ENCODE results near the gene TAF10.

TAF10 gene

DNA sequence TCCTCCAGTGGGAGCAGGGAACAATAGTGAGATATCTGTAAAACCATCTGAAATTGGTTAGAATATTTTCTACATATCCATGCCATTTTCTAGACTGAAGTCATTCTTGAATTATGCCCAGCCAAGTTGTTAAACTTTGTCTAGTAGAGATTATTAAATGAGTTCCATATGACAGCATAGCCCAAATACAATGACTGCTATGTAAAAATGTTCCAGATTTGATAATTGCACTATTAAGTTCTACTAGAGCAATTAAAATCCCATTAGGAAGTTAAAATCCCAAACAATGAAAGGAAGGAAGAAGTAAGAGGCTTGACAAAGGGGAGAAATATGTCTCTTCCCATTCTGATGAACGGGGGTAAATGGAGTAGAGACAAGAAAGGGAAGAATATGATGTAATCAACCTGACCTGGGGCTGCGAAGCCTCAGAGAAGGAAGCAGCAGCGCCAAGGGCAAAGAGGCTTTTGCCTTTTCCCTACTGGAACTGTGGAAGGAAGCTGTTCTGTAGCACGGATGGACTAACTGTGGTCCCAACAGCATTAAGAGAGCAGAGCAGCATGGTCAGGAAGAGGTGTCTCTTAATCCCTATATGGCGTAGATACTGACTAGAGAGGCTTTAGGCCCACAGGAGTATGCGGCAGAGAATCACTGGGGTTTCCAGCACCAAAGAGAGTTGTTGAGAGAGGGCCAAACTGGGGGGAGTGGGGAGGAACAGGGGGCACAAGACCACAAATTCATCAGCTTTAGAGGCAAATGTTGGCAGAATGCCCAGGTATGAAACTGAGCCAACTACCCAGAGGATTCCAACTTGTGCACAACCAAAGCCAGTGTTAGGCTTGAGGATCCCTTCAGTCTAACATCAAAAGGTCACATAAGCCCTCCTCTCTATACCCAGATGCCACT is 35.3 kb downstream of the TAF10 start:
- DNase-seq: peak; percentile 65

- DNase-seq: no peak
Observed at GRCh38 chr11:6574816-6575715, 37.0 kb downstream of the TAF10 start.

GRCh38 chr11:6572215-6572614 is 39.8 kb downstream of the TAF10 start:
- no peak for DNase-seq

GRCh38 chr11:6571434-6572008 is 40.5 kb downstream of the TAF10 start:
- DNase-seq: no peak

DNA sequence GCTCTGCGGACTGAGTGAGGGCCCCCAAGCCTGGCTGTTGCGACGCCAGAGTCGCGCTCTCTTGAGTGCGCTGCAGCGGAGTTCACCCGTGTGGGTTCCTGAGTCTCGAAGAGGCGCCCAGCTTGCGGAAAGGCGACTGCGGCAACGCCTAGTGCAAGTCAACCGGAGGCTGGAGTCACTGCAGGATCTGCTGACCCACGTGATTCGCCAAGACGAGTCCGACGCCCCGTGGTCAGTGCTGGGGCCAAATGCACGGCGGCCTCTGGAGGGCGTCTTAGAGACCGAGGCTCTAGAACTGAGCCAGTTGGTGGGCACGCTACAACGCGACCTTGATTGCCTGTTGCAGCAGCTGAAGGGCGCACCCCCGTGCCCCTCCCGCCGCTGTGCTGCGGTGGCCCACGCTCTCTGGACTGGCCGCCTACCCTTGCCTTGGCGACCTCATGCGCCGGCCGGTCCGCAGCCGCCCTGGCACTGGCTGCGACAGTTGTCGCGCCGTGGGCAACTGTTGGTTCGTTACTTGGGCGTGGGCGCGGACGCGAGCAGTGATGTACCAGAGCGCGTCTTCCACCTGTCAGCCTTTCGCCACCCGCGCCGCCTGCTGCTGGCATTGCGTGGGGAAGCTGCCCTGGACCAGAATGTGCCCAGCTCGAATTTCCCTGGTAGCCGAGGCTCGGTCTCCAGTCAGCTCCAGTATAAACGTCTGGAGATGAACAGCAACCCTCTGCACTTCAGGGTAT is 41.2 kb downstream of the TAF10 start:
- no peak for DNase-seq

DNA sequence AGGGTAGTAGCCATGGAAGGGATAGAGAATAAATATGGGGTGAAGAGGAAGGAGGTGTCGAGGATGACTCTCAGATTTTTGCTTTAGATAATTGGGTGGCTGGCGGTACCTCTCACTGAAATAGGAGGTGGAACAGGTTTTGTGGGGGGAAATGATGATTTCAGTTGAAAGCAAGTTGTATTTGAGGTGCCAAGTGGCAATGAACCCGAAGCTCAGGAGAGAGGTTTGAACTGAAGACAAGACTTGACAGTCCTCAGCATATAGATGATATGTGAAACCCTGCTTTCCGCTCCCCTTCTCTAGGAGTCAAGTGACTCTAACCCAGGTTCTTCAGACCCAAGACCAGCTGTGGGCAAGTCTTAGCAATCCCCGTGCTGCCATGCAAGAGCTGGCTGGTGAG is 42.3 kb downstream of the TAF10 start:
- no peak for DNase-seq

DNA sequence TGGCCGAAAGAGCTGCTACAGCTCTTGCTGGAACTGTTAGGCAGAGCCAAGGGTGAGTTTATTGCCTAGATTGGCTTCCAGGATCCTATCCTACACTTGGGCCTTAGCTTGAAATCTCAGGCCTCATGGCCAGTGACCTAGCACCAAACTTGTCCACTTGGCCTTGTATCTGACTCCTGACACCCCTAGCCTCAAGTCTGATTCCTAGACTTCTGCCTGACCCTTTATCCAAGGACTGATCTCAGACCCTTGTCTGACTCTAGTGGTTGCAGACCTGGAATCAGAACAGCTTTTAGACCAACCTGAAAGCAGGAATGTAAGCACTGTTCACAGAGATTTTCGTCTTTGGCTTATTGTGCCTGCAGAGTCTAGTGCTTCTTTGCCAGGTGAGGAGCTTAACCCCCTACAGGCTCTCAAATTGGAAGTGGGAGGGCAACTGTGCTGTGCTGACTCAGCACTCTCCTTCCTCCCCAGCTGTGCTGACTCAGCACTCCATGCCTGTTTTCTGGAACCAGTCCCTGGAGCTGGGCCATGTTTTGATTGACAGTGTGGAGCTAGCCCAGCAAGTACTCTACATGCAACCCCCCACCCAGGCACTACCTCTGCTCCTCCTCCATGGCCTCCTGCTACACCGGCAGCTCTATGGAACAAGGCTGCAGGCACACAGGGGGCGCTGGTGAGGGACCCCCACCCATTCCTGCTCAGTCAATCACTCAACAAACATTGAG is 43.7 kb downstream of the TAF10 start:
- peak; percentile 67 for DNase-seq

DNA sequence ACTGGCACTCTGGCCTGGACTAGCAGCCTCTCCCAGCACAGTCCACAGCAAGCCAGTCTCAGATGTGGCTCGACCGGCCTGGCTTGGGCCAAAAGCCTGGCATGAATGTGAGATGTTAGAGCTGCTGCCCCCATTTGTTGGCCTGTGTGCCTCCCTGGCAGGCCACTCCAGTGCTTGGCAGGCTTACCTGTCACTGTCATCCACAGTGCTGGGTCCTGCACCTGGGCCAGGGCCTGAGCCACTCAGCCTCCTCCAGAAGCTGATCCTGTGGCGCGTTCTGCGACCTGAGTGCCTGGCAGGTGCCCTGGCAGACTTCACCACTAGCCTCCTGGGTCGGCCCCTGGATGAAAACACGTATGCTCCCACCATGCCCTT is 44.7 kb downstream of the TAF10 start:
- no peak for DNase-seq

- DNase-seq: no peak
Observed at GRCh38 chr11:6566704-6567370, 45.2 kb downstream of the TAF10 start.

DNA sequence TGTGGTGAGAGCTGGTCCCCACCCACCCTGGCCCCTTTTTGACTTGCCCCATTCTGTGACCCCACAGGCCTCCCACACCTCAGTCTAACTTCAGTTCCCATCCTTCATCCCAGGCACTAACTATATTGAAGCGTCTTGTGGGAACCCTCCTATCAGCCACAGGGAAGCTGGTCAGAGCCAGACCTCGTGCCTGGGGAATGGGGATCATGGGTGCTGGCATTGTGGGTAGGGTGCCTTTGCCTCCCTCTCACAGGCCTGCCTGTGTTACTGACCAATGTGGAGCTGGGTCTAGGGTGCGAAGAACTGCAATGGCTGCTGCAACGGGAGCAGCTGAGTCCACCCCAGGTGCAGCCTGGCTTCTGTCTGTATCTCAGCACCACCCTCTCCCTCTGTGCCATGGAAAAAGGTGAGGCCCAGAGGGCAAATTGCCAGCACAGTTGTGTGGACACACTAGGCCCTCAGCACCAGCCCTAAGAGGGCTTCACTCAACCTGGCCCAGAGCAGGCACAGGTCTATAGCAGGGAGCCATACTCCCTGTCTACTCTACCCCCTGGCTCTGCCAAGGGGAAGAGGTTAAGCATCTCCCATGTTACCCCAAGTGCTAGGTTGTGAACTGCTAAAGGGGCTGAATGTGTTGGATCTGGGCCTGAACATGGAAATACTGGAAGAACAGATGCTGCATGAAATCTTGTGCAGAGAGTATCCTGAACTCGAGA is 45.9 kb downstream of the TAF10 start:
- no peak for DNase-seq

DNA sequence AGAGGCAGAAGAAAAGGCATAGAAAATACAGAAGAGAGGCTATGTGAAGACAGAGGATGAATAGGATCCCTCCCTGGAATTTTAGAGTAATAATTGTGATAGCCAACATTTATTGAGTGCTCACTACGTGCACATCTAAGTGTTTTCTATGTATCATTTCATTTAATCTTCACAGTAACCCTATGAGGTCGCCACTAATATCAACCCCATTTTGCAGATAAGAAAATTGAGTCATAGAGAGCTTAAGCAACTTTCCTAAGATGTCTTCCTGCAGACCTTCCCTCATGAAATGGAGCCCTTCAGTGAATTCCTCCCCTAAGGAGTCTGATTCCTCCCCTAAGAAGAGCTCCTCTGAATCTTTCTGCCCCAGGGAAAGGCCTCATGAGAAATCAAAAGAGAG is 46.7 kb downstream of the TAF10 start:
- DNase-seq: no peak

DNA sequence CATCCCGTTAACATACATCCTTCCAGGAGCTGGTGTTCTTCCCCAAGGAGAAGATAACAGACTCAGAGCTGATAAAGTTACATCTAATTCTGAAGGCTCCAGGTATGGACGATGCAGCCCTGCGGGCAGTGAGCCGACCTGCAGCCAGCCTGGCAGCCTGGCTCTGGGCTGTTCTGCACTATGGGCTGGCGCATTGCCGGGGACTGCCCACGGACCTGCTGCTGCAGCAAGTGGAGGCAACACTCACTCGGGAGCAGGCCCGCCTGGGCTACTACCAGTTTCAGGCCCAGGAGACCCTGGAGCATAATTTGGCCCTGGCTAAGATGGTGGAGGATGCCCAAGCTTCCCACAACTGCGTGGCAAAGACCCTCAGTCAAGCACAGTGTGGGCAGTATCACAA is 48.3 kb downstream of the TAF10 start:
- DNase-seq: no peak

DNA sequence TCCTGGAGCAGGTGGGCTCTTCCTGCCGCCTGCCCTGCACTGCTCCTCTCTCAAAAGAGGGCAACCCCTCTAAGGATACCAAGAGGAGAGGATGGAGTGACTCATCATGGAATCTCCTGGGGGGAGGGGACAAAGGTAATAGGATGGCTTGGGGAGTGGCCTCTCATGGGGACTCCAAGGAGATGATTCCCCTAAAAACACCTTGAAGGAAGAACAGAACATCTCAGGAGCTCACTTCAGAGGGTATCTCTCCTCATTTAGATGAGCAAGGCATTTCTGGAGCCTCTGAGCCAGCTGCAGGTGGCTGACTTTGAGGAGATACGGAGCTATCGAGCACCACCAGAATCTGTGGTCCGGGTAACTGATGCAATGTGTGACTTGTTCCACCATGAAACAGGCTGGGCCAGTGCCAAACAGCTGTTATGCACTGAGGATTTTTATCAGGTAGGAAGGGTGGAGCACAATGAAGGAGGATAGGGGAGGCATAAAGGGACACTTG is 48.8 kb downstream of the TAF10 start:
- DNase-seq: no peak

DNA sequence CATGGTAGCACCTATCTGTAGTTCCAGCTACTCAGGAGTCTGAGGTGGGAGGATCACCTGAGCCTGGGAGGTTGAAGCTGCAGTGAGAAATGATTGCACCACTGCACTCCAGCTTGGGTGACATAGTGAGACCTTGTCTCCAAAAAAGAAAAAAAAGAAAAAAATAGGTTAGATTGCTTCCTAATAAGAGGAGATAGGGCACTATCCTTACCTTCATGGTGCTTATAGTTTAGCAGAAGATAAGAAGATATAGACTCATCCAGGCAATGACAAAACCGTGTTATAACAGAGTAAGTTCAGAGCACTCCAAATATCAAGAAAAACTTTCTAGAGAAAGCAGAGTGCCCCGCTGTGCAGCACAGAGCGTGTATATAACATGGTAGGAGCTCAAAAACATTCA is 50.7 kb downstream of the TAF10 start:
- no peak for DNase-seq

Data from right forelimb (tissue), 1 donor.